ENCODE results near the gene GRB10.
A peak's percentile ranks its signal among the peaks of the same experiment; 100 is the strongest.
"Not testable (repeated sequence)": the region's sequence is repeated elsewhere in the genome, so short reads cannot be mapped to it uniquely, and the experiment has no call there.

Gene GRB10

DNA sequence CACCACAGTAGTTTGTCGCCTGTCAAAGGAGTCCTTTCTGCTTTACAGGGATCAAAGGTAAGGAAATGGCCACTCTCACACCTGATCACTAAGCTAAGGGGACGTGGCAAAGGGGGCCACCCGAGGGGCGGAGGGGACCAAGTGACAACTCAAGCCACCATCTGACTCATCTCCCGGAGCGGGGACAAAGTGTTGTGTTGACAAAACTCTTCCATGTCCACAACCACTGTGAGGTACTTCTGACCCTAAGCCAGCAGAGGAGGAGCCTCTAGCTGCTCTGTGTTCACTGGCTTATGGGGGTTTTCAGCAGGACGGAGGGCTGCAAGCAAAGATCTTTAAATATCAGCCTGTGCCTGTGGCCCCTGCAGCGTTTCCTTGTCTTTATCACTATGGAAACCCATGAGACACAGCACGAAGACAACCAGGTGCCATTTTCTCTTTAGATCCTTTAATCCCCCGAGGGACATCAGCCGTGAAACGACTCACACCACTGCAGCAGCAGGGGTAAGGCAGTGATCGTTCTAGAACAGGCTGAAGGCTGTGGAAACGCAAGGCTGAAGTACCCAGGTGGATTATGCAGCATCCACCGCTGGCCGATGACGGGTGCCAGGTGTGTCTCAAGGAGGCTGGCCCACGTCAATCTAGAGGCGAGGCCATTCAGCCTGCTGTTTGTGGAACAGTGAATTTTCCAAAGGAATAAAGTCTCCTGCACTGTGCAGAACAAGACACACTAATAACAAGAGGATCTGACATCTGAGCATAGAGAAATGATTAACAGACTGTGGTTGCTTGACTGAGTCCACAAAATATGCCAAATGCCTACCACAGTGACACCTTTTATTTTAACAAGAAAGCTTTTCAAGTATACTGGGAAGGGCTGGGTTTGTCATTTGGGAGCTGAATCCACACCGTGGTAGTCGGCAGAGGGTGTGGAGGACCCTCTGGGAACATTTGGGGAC, 190.9 kb downstream of the GRB10 start:
- peaks cover 0 to 17% (median 5%) of the 10 kb centered on the region in 10 experiments; a peak in 11 of 20 replicates for H3K4me1 ChIP-seq
- H3K27me3 ChIP-seq = no peaks in the 10 kb centered on the region
- H3K36me3 ChIP-seq = peaks cover 51 to 67% (median 60%) of the 10 kb centered on the region in 11 experiments
- H3K4me2 ChIP-seq = peak overlapping the region in 4 of 11 experiments; percentile 39 to 46 (median 44); a peak in 8 of 22 replicates
- no peak overlapping the region for H3K9ac ChIP-seq
- H3K4me3 ChIP-seq = no peak overlapping the region
- TF ChIP-seq Cebpa-rat (IDR thresholded peaks at IDR 0.05) = no peak
- no peaks in the 10 kb centered on the region for H4K20me1 ChIP-seq
- H3K27ac ChIP-seq = no peak overlapping the region
- peaks cover 0 to 4% (median 0%) of the 10 kb centered on the region in 11 experiments; a peak in 4 of 22 replicates for H3K9me3 ChIP-seq (replicated peaks in 1 of 11)

DNA sequence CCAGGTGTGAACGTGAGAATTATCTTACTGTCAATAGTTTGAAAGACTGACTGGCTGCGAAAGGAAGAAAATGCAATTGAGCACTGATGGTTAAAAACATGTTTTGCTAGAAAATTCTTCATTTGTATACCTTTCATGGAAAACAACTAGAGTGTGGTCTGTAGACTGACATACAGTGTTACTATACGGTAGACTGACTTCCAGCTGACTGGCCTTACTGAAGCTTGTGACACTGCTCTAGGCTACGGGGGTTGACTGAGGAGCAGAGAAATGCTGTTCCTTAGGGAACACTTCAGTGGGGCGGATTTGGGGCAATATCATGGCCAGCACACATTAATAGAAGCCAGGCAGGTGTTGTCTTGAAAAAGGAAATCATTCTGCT, 191.6 kb downstream of the GRB10 start:
- Histone ChIP-seq H3K9ac (no peak overlapping the region), H3K4me1 (peaks cover 0 to 17% (median 5%) of the 10 kb centered on the region in 10 experiments; a peak in 11 of 20 replicates), H3K27ac (no peak overlapping the region)

DNA sequence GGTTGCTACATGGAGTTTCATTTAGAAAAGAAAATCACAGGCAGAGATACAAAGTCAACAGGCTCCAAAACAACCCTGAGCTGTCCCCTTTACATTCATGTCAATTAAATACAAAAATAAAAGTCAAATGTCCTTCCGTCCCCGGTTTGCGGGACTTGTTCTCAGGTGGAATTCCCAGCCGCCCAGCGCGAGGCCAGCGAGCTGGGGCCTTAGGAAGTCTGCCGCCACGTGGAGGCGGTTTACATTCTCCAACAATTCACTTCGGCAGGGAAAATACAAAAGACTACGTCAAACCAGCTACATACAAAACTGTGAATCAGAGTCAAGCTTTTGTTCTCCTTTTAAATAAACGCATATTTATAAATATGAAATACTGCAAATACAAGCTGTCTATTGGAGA, 192.2 kb downstream of the GRB10 start:
- Histone ChIP-seq H3K4me1 (peaks cover 0 to 17% (median 5%) of the 10 kb centered on the region in 10 experiments; a peak in 11 of 20 replicates), H3K4me3 (no peak overlapping the region), H3K27me3 (no peaks in the 10 kb centered on the region), H3K36me3 (peaks cover 41 to 55% (median 50%) of the 10 kb centered on the region in 11 experiments), H3K27ac (no peak overlapping the region), H4K20me1 (no peaks in the 10 kb centered on the region), H3K9ac (no peak overlapping the region), H3K4me2 (no peak overlapping the region), H3K9me3 (replicated peaks in 1 of 11) (peaks cover 0 to 10% (median 4%) of the 10 kb centered on the region in 11 experiments; a peak in 8 of 22 replicates)
- TF ChIP-seq Cebpa-rat (IDR thresholded peaks at IDR 0.05) = no peak

More for the DNA sequence above, 191.6 kb downstream of the GRB10 start:
- no peak for TF ChIP-seq Cebpa-rat (IDR thresholded peaks at IDR 0.05)
- Histone ChIP-seq H3K27me3 (no peaks in the 10 kb centered on the region), H3K9me3 (replicated peaks in 1 of 11) (peaks cover 0 to 9% (median 0%) of the 10 kb centered on the region in 11 experiments; a peak in 4 of 22 replicates), H3K4me2 (peak overlapping the region in 4 of 11 experiments; percentile 39 to 46 (median 44); a peak in 6 of 22 replicates), H3K36me3 (peaks cover 44 to 61% (median 55%) of the 10 kb centered on the region in 11 experiments), H3K4me3 (no peak overlapping the region), H4K20me1 (no peaks in the 10 kb centered on the region)

DNA sequence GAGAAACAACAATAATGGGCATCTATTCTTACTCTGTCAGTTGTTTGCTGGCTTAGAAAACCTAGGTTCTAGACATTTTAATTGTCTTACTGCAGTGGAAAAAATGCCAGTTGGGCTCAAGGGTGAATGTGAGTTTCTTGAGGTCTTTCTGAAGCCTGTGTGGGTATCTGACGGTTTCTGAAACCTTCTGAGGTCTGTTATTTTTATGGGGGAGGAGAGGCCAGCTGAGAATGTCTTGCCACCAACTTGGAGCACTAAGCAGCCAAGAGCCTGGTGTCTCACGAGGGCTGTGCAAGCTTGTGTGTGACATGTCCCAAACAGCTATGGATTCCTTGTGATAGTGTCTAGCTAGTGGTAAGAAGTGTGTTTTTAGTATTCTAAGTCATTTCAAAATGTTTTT, 193.3 kb downstream of the GRB10 start:
- H3K36me3 ChIP-seq = peaks cover 29 to 43% (median 39%) of the 10 kb centered on the region in 11 experiments
- no peak overlapping the region for H3K9ac ChIP-seq
- peaks cover 9 to 21% (median 16%) of the 10 kb centered on the region in 11 experiments for H3K9me3 ChIP-seq (replicated peaks in 1 of 11)
- no peak for TF ChIP-seq Cebpa-rat (IDR thresholded peaks at IDR 0.05)
- H3K4me3 ChIP-seq = no peak overlapping the region
- no peak overlapping the region for H3K27ac ChIP-seq
- H3K4me2 ChIP-seq = no peak overlapping the region
- no peaks in the 10 kb centered on the region for H3K27me3 ChIP-seq
- no peaks in the 10 kb centered on the region for H4K20me1 ChIP-seq
- H3K4me1 ChIP-seq = peaks cover 0 to 17% (median 5%) of the 10 kb centered on the region in 10 experiments; a peak in 11 of 20 replicates

DNA sequence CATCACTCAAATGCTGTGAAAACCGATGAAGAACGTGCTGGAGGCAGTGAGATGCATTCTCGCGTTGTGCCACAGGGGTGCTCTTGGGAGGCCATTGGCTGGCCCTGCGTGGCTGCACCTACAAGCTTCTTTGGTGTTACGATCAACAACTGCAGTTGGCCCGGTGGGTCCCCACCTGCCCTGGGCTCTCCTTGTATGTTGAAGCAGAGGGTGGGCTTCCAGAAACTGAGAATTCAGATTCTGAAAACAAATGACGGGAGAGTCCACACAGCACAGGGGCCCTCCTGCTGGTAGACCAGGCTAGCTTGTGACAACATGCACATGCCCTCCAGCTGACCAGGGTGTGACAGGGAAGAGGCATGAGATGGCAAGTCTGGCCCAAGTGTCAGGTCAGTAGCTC, 193.8 kb downstream of the GRB10 start:
- TF ChIP-seq Cebpa-rat (IDR thresholded peaks at IDR 0.05) = no peak
- H4K20me1 ChIP-seq = no peaks in the 10 kb centered on the region
- peaks cover 13 to 26% (median 20%) of the 10 kb centered on the region in 11 experiments for H3K9me3 ChIP-seq (replicated peaks in 1 of 11)
- peaks cover 0 to 17% (median 5%) of the 10 kb centered on the region in 10 experiments; a peak in 11 of 20 replicates for H3K4me1 ChIP-seq
- no peaks in the 10 kb centered on the region for H3K27me3 ChIP-seq
- no peak overlapping the region for H3K4me2 ChIP-seq
- peaks cover 25 to 39% (median 35%) of the 10 kb centered on the region in 11 experiments for H3K36me3 ChIP-seq
- no peak overlapping the region for H3K4me3 ChIP-seq
- H3K27ac ChIP-seq = no peak overlapping the region
- H3K9ac ChIP-seq = no peak overlapping the region

DNA sequence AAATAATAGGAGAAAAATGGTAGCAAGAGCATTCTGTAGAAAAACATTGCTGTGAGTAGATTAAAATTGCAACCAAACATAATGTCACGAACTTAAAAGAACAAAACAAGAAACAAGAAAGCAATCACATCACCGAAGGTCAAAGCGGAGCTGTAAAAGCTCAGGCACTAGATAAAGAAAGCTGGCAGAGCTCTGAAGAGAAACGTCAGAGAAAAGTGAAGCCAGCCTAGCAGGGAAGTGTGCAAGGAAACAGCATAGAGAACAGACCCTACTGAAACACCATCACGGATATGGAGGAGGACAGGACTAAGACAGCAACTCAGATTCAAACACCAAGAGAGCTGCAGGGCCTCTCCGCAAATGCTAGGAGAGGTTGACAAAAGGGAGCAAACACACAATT, 195.0 kb downstream of the GRB10 start:
- Histone ChIP-seq H3K27me3 (no peaks in the 10 kb centered on the region), H4K20me1 (no peaks in the 10 kb centered on the region), H3K4me1 (peaks cover 0 to 17% (median 5%) of the 10 kb centered on the region in 10 experiments; a peak in 11 of 20 replicates), H3K4me2 (no peak overlapping the region), H3K9me3 (replicated peaks in 1 of 11) (peaks cover 25 to 38% (median 32%) of the 10 kb centered on the region in 11 experiments), H3K27ac (no peak overlapping the region), H3K36me3 (peaks cover 13 to 27% (median 23%) of the 10 kb centered on the region in 11 experiments), H3K4me3 (no peak overlapping the region), H3K9ac (no peak overlapping the region)
- no peak for TF ChIP-seq Cebpa-rat (IDR thresholded peaks at IDR 0.05)

DNA sequence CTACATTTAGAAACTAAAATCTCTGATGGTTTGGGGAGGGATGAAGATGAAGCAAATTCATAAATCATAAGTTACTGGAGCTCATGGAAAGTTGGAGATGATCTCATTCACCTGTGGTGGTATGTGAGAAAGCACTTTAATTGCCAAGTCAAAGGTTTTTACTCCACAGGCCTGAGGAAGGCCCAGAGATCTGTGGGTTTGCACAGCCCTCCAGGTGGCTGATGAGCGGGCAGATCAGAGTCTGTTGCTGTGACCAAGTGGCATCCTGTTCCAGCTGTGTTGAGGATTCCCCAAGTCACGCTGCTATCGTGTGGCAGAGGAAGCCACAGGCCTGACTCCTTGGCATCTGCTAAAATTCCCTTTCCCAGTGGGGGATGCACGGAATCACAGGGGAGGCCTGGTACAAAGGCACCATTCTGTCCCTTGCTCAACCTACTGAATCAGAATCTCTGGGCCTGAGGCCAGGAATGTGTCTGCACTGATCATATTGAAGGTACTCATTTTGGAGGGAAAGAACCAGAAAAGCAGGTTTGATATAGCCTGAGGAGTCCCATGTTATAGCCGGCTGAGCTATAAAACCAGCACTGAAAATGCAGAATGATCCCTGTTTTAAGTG, 197.8 kb downstream of the GRB10 start:
- no peak overlapping the region for H3K9ac ChIP-seq
- H3K4me2 ChIP-seq = no peak overlapping the region
- H3K36me3 ChIP-seq = no peaks in the 10 kb centered on the region; a peak in 1 of 22 replicates
- peaks cover 32 to 48% (median 41%) of the 10 kb centered on the region in 11 experiments for H3K9me3 ChIP-seq (replicated peaks in 1 of 11)
- TF ChIP-seq Cebpa-rat (IDR thresholded peaks at IDR 0.05) = no peak
- H3K27me3 ChIP-seq = no peaks in the 10 kb centered on the region
- no peak overlapping the region for H3K27ac ChIP-seq
- no peak overlapping the region for H3K4me3 ChIP-seq
- H4K20me1 ChIP-seq = no peaks in the 10 kb centered on the region
- no peaks in the 10 kb centered on the region for H3K4me1 ChIP-seq

DNA sequence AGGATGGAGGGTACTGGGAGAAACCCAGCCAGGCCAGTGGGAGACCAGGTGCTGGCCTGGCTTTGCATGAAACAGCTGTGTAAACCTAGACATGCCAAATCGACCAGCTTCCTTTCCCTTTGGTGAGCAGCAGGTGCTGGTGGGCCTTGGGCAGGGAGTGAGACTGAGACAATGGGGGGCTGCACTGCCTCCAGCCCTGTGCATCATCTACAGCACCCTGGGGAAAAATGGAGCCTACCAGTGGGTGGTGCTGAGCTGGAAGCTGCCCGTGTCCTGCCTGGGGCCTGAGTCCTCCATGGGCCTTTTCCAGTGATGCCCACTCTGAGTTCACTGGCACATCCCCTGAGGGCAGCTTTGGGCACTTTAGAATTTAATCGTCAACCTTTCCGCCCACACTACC, 198.3 kb downstream of the GRB10 start:
- Histone ChIP-seq H3K9me3 (replicated peaks in 1 of 11) (peaks cover 32 to 48% (median 41%) of the 10 kb centered on the region in 11 experiments), H3K4me3 (no peak overlapping the region), H4K20me1 (no peaks in the 10 kb centered on the region), H3K36me3 (no peaks in the 10 kb centered on the region; a peak in 1 of 22 replicates), H3K4me1 (no peaks in the 10 kb centered on the region), H3K27me3 (no peaks in the 10 kb centered on the region), H3K9ac (no peak overlapping the region), H3K4me2 (no peak overlapping the region), H3K27ac (no peak overlapping the region)
- TF ChIP-seq Cebpa-rat (IDR thresholded peaks at IDR 0.05) = no peak

DNA sequence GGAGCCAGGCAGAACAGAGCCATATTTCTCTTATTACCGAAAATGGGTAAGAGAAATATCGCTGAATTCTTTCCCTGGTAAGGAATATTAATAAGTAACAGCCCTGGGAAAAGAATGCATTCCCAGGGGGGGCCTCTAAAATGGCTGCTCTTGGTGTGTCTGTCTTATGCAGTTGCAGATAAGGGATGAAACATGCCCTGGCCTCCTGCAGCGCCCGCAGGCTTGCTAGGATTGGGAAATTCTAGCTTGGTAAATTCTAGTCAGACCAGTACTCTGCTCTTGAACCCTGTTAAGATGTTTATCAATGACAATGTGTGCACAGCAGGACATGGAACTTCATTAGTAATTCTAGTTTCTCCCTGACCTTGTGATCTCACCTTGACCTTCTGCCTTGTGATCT, 199.4 kb downstream of the GRB10 start:
- H3K9ac ChIP-seq = not testable (repeated sequence)

DNA sequence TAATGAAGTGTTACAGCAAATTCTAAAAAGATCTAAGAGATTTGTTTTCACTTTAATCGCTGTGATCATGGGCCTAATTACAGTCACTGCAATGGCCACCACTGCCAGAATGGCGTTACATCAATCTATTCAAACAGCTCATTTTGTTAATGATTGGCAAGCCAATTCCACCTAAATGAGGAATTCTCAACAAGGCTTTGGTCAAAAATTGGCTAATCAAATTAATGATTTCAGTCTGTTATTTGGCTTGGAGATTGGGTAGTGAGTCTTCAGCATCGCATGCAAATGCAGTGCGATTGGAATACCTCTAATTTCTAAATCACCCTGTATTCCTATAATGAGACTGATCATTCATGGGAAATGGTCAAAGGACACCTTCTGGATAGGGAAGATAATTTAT, 200.4 kb downstream of the GRB10 start:
- H3K4me3 ChIP-seq = not testable (repeated sequence)

More for the DNA sequence above, 199.4 kb downstream of the GRB10 start:
- H3K4me1 ChIP-seq, H3K4me2 ChIP-seq, H3K4me3 ChIP-seq, H3K36me3 ChIP-seq, H3K27me3 ChIP-seq, H4K20me1 ChIP-seq, H3K27ac ChIP-seq: not testable (repeated sequence)
- peaks cover 32 to 48% (median 41%) of the 10 kb centered on the region in 11 experiments for H3K9me3 ChIP-seq (replicated peaks in 1 of 11)

DNA sequence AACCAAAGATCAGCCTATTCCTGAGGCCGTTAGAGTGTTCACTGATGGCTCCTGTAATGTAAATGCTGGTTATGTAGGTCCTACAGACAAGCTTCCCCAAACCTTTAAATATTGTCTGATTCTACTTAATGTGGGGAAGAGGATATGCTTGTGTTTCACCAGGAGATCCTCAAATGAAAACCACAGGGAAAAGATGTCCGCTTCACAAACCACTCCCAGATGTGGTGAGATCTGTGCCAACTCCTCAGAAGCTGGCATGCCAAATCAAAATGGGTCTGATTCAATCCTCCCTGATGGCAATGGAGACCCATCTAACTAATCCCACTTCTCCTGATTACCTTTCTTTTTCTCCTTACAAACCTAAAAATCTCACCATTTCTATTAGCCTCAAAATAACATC, 202.0 kb downstream of the GRB10 start:
- H3K27ac ChIP-seq, H3K27me3 ChIP-seq, H3K9ac ChIP-seq, H3K4me2 ChIP-seq, H3K36me3 ChIP-seq, H3K4me3 ChIP-seq, H4K20me1 ChIP-seq, H3K4me1 ChIP-seq: not testable (repeated sequence)
- peaks cover 37 to 52% (median 46%) of the 10 kb centered on the region in 11 experiments for H3K9me3 ChIP-seq (replicated peaks in 1 of 11)

More for the DNA sequence above, 200.4 kb downstream of the GRB10 start:
- not testable (repeated sequence) for H3K4me1 ChIP-seq, H3K36me3 ChIP-seq, H4K20me1 ChIP-seq, H3K9ac ChIP-seq, H3K27ac ChIP-seq, H3K4me2 ChIP-seq, H3K27me3 ChIP-seq
- H3K9me3 ChIP-seq (replicated peaks in 1 of 11) = peaks cover 32 to 52% (median 44%) of the 10 kb centered on the region in 11 experiments
